HL-60 (cell line): ENCODE data around the gene RBFOX2.

Source experiments
- DNase-seq, 2 experiments: peaks; one replicate each; pipeline ENCODE4 v3.0.0-alpha.2; 2010 to 2020; ENCODE audit warnings: low read depth in 1 of 2, low spot score in 1 of 2
- H3K27ac ChIP-seq: fragments of 250-450 bp; sonication (Bioruptor Pico); replicated peaks from 2 replicates; pipeline ENCODE4 v1.5.1; 2020; ENCODE audit warnings: mild to moderate bottlenecking, moderate library complexity
- H3K27me3 ChIP-seq: fragments of 250-450 bp; sonication (Bioruptor Pico); 2 replicates; pipeline ENCODE4 v1.5.1; 2021; ENCODE audit warnings: mild to moderate bottlenecking, moderate library complexity; ENCODE audit not compliant: insufficient read depth, poor library complexity, severe bottlenecking
- H3K4me3 ChIP-seq: replicated peaks from 2 replicates; pipeline ENCODE4 v1.5.1; 2011; ENCODE audit warnings: mild to moderate bottlenecking, control low read depth, low read length; ENCODE audit not compliant: insufficient read depth
- CTCF ChIP-seq: IDR thresholded peaks from one replicate; pipeline ENCODE4 v1.5.1; 2011; ENCODE audit warnings: low read length, control low read depth, inconsistent platforms; ENCODE audit not compliant: insufficient read depth
- GABPA ChIP-seq: IDR thresholded peaks from 2 replicates; pipeline ENCODE4 v1.6.1; 2012; ENCODE audit warnings: low read depth
- POLR2AphosphoS5 ChIP-seq: IDR thresholded peaks from 2 replicates; pipeline ENCODE4 v1.6.1; 2012; ENCODE audit warnings: low read depth
- REST ChIP-seq: IDR thresholded peaks from 2 replicates; pipeline ENCODE4 v1.6.1; 2012; ENCODE audit warnings: low read depth; ENCODE audit not compliant: insufficient replicate concordance
- SPI1 ChIP-seq: IDR thresholded peaks from 2 replicates; pipeline ENCODE4 v1.6.1; 2012; ENCODE audit warnings: low read depth, mild to moderate bottlenecking, borderline replicate concordance

The RBFOX2 gene

GRCh38 chr22:35756722-35757121, 271.9 kb downstream of the RBFOX2 start:
- H3K4me3 ChIP-seq, result no peak overlapping the region
- no peak for DNase-seq
- H3K27ac ChIP-seq, result no peak overlapping the region
- TF ChIP-seq SPI1, result no peak
- no peak for TF ChIP-seq CTCF
- TF ChIP-seq POLR2AphosphoS5, result no peak
- TF ChIP-seq GABPA, result no peak
- no peak for TF ChIP-seq REST
- no peaks in the 10 kb centered on the region for H3K27me3 ChIP-seq

GRCh38 chr22:35754761-35755160, 273.9 kb downstream of the RBFOX2 start:
- Histone ChIP-seq H3K27ac (no peak overlapping the region), H3K27me3 (peaks cover 2% of the 10 kb centered on the region), H3K4me3 (no peak overlapping the region)
- TF ChIP-seq REST (no peak), GABPA (no peak), POLR2AphosphoS5 (no peak), SPI1 (no peak), CTCF (no peak)
- DNase-seq, result no peak

- Histone ChIP-seq H3K4me3 (no peak overlapping the region), H3K27me3 (peaks cover 2% of the 10 kb centered on the region), H3K27ac (no peak overlapping the region)
Observed at GRCh38 chr22:35752863-35753189, 275.8 kb downstream of the RBFOX2 start.

More at GRCh38 chr22:35752863-35753189, 275.8 kb downstream of the RBFOX2 start:
- no peak for DNase-seq
- TF ChIP-seq GABPA (no peak), REST (no peak), SPI1 (no peak), CTCF (no peak), POLR2AphosphoS5 (no peak)
